A172 (cell line): Measurements from ENCODE around the gene RCAN2. TPM values are rescaled to one million over a fixed set of nuclear protein-coding genes. Genes with fewer than 3 reads are reported as not detected.
"Not testable (repeated sequence)": the region's sequence is repeated elsewhere in the genome, so short reads cannot be mapped to it uniquely, and the experiment has no call there.

Source experiments
- DNase-seq: peaks from one replicate; pipeline ENCODE4 v3.0.0-alpha.2; 2015; ENCODE audit warnings: low spot score
- total RNA-seq: library from RNA; depleted of rRNA; stranded (reverse); fragments of >200 nt; shearing (Covaris generic); gene quantifications from 2 replicates; pipeline ENCODE4 v1.2.3, GENCODE V29; 2014

Gene RCAN2
- total RNA-seq, 1 experiment from 2014 or later = not detected

DNA sequence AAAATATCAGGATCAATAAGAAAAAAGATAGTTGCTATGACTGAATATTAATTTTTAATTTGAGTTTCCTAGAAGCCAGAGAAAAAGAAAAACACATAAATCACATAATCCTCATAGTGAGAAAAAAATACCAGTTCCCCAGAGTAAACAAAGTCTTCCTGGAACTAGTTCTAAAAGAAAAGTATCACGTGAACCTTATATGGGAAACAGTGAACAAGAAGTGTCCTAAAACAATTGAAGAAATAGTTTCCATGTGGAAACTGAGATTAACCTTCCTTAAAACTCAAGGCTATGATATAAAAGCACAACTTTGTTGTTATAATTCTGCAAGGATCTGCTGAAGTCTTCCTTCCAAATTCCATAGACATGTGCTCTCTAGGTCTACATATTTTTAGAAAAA, 50.6 kb downstream of the RCAN2 start:
- no peak for DNase-seq

DNA sequence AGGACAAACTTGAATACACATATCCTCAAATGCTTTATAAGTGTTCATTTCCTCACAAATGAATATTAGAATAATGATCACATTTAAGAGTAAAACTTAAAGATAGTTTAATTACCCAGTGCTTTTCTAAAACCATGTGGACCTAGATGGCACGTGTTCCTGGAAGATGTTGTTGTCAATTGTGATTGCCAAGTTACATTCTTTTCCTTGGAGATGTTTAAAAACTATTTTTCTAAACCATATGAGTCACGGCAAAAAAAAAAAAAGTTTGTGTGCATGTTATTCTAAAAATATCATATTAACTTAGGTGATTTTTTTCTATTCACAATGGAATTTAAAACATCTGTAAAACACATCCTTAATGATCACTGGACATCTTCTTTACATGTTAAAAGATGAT, 51.1 kb downstream of the RCAN2 start:
- no peak for DNase-seq

DNA sequence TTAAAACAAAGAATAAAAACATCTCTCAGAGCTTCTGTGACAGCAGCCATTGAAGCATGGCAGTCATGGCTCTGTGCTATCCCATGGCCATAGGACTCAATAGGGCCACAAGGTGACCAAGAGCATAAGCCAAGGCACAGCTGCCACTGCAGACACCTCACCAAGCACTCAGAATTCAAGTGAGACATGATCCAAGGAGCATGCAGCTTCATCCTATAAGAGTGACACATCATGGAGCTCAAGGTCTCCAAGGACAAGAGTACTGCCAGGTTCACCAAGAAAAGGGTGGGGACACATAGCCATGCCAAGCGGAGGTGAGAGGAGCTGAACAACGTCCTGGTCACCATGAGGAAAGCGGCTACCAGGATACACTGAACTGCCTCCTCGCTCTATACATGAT, 53.0 kb downstream of the RCAN2 start:
- DNase-seq = no peak

DNA sequence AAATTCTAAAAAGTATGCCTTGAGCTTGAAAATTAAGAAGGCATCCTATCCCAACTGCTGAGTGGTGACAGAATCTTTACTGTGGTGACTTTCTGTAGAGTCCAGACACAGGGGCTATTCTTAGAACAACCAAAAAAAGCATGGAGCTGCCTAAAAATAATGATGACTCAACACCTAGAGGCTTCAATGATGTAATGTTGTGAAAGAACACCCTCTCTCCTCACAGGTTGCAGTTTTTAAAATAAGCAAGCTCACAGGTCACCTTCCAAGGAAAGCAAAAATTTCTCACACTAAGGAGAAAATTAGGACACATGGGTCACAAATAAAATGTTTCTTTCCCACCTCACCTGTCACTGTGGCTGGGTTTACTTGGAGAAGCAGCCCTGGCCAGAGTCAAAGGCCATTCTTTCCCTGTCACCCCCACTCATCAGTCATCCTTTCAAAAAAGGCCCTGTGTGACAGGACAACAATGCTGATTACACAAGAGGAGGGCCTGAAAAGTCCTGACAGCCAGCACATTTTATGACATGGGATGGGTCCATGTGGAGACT, 53.5 kb downstream of the RCAN2 start:
- DNase-seq = no peak

DNA sequence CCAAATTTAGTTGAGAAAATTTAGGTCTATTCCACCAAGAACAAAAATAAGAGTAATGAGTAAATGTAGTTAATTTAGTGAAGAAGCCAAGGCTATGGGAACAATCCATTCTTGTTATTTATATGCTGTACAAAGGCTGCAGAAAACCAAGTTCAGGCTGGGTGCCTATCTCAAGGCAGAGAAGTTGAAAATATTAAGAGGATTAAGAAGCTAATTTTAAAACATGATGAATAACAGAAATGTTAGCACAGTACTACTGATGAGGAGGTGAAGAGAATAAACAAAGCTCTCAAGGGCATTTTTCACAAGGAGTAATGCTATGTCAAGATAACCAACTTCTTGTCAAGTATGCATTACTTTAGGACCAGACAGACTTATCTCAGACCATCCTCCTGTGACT, 68.6 kb downstream of the RCAN2 start:
- DNase-seq = no peak

- no peak for DNase-seq
Observed at GRCh38 chr6:46421939-46422338, 69.3 kb downstream of the RCAN2 start.

DNA sequence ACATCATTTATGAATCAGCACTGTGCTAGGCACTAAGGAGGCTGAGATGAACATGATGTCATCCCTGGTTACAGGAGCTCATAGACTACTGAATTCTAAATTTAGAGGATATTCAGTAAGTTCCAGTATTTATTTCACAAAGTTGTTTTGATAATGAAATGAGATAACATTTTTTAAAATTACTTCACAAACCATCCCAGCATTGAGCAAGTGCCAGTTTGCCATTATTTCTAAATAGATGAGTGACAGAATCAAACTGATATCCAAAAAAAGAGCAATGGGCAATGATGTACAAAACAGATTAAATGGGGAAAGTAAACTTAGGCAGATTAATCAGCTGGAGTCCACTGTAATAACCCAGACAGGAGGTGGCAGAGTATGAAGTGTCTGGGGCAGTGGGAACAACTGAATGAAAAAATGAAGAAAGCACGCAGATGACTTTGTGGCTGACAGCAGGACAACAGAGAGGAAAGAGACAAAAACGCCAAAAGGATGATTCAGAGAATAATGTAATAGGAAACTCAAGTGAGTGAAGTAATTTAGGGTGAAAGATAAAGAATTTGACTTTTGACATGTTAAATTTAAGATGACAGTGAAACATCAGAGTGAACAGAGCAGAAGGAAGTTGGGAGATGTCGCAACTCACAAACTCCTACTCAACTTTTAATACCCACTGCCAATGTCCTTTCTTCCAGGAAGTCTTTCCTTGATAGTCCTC, 70.2 kb downstream of the RCAN2 start:
- no peak for DNase-seq

GRCh38 chr6:46419576-46420002, 71.7 kb downstream of the RCAN2 start:
- DNase-seq = peak; percentile 11

GRCh38 chr6:46414398-46414797, 76.9 kb downstream of the RCAN2 start:
- no peak for DNase-seq

- no peak for DNase-seq
Observed at GRCh38 chr6:46412662-46413061, 78.6 kb downstream of the RCAN2 start.

GRCh38 chr6:46411456-46412197, 79.6 kb downstream of the RCAN2 start:
- DNase-seq = no peak

DNA sequence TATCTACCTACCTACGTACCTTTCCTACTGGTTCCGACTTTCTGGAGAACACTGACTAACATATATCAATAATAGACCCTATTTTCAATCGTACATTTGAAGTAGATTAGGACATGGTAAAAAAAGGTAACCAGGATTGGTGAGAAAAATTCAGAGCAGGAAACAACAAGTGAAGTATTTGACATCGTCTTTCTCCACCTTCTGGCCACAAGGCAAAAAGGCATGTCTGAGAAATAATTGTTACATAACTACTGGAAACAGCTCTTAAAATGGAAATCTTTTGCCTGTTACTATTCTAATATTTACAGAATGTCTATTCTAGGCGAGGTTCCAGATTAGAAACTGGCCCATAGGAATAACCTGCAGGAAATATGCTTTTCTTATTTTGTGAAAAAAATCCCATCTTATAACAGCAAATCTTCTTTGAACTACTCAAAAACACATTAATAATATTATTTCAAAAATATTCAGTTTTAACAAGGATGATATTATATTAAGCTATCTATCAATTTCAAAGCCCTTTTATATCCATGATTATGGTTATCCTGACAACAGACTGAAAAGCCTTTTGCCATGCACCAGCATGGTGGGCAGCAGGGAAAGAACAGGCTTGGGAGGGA, 80.8 kb downstream of the RCAN2 start:
- no peak for DNase-seq

DNA sequence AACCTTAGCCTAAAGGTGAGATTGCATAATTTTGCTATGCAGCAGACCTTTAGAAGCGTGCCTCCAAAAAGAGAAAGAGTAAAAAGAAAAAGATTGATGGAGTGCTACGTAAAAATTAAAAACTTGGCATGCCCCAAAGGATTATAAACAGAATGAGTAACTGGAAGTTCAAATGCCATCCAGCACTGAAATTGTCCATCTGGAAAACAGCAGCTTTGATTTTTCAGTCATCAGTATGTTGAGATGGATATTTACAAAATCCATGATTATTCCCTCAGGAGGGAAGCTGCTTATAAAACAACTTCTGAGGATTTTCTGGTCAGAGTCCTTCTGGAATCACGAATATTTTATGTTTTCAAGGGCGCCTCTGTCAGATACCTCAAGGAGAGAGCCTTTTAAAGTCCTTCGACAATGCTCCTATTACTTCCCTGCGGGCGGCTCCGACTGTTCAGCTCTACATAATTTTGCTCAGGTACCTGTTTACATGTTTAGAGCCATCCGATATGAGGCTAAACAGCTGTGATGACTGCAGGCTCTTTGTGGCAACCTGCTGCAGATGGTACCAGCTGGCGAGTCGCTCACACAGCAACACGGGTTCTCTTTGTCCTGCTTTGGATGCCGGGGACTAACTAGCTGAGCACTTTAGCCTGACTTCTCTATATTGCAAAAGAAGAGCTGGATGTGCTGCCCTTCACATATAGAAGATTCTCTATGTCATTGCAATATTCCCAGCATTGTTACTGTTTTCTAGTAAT, 83.3 kb downstream of the RCAN2 start:
- no peak for DNase-seq

DNA sequence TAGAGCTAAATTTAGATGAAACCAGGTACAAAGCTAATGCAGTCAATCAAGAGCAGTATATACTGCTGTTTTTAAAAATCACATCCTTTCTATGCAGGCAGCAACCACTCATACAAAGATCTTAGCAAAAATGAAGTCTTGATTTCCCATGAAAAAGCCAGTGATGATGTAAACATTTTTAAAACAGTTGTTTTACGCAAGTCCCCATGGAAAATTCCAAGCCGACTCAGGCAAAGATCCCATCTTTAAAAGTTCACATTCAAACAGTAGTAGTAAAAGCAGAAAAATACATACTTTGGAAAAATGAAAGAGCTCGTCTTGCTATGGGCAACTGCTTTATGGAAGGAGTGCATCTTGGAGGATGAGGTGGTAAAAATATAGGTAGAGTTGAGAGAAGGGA, 84.0 kb downstream of the RCAN2 start:
- DNase-seq = no peak

DNA sequence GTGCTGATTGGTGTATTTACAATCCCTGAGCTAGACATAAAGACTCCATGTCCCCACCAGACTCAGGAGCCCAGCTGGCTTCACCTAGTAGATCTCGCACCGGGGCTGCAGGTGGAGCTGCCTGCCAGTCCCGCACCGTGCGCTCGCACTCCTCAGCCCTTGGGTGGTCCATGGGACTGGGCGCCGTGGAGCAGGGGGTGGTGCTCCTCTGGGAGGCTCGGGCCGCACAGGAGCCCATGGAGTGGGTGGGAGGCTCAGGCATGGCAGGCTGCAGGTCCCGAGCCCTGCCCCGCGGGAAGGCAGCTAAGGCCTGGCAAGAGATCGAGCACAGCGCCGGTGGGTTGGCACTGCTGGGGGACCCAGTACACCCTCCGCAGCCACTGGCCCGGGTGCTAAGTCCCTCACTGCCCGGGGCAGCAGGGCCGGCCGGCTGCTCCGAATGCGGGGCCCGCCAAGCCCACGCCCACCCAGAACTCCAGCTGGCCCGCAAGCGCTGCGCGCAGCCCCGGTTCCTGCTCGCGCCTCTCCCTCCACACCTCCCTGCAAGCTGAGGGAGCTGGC, 85.5 kb downstream of the RCAN2 start:
- not testable (repeated sequence) for DNase-seq

GRCh38 chr6:46400898-46401297, 90.4 kb downstream of the RCAN2 start:
- DNase-seq = no peak

DNA sequence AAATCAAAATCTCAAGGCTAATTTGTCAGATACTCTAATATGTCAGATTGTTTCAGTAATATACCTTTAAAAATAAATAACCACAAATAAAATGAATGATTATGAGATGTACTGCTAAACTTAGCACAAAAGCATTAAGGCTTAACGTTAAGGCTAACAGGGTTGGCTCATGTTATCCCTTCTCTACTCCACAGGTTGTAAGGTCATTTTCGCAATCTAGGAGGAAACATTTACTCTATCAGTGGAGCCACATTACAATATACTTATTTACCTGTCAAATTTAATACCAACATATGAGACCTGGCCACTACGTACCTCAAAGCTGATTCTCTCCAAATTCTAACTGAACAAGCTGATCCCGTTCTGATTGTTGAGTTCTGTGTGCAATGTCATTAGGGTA, 95.7 kb downstream of the RCAN2 start:
- DNase-seq = no peak

GRCh38 chr6:46393940-46394337, 97.3 kb downstream of the RCAN2 start:
- no peak for DNase-seq

GRCh38 chr6:46393161-46393939, 97.9 kb downstream of the RCAN2 start:
- no peak for DNase-seq

GRCh38 chr6:46392294-46392693, 99.0 kb downstream of the RCAN2 start:
- no peak for DNase-seq
